GM19099 (cell line): ENCODE data around the gene MYADML2.

ENCODE experiments used
- POLR2A ChIP-seq: IDR thresholded peaks from 3 replicates; pipeline ENCODE4 v1.6.1; 2011; ENCODE audit warnings: low read depth; ENCODE audit not compliant: insufficient read length; ENCODE audit errors: extremely low read depth

Gene MYADML2

DNA sequence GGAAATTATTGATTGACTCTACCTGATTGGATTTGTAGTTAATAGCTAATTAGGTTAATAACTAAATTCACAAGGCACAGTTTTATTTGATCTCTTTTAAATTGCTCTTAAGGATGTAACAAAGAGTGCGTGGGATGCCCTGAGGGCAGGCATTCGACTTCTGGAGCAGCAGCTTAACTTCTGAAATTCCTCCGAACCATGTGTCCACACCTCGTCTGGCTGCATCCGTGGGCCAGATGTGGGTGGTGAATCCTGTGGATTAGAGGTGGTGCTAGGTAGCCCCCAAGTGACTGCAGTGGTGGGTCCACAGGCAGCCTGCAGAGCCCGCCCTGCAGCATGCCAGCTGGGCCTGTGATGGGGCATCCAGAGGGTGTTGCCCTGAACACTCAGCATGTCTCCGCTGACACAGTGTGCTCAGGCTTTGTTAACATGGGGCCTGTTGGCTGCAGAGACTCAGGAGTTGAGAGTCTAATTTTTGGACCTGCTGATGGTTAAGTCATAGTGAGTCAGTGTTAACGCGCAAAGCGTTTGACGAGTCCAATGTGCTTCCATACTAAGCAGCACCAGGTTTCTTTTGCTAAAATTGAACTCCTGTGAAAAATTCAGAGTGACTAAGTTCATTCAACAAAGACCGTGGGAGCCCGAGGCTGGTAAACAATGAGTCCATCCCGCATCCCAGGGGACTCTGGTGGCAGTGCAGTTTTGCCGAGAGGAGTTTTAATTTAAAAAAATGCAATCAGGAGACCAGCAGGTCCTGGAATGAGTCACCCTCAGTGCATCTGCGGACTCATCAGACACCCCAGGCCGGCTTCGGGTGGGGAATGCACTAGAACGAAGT is 48.8 kb downstream of the MYADML2 start:
- no peak for TF ChIP-seq POLR2A

DNA sequence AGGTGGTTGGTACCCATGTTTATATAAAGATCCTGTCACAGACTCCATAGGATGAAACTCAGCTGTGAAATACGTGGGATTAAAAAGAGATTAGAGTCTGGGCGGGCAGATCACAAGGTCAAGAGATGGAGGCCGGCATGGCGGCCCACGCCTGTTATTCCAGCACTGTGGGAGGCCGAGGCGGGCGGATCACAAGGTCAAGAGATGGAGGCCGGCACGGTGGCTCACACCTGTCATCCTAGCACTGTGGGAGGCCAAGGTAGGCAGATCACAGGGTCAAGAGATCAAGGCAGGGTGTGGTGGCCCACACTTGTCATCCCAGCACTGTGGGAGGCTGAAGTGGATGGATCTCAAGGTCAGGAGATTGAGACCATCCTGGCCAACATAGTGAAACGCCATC is 51.6 kb downstream of the MYADML2 start:
- TF ChIP-seq POLR2A, result no peak

DNA sequence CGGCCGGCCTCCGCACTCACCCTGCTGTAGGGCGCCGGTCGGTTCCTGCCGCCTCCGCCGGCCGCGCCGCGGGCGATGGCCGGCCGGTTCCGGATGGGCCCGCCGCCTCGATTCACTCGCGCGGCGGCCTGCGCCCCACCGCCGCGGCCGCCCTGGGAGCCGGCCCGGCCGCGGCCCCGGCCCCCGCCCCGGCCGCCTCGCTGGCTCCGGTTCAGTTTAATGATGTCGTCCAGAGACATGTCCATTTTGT is 55.8 kb downstream of the MYADML2 start:
- no peak for TF ChIP-seq POLR2A

DNA sequence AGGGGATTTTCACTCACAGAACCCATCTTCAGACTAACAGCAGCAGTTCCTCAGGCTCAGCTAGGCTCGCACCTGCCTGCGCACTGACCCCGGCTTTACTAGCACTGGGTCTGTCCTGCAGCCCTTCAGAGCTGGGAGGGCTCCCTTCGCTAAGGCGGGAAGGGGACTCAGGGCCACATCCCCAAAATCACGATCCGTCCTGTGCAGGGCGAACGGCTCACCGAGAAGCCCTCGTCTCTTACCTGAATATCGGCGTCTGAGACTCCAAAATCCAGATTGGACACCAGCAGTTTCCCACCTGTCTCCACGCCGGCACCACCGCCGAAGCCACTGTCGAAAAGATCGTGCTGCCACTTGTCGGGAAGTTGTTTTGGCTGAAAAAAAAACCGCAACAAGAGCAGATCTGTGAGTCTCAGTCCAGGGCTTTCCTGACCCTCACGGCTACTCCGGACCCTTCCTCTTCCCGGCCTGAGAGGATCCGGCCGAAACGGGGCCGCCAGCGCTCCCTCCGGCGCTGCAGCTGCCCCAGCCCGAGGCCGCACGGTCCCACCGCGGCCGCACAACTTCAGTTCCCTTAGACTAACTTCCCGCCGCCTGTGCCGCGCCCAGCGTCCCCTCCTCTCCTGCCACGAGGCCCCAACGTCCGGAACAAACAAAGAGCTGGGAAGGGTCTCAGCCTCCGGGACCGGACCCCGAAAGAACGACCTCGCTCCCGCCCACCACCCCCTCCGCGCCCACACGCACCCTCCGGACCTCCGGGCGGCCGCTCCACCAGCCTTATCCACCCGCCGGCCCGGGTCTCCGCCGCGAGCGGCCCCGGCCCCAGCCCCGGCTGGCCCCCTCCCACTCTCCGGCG is 56.4 kb downstream of the MYADML2 start:
- no peak for TF ChIP-seq POLR2A
